Nephron progenitor cell (in vitro differentiated cells): Measurements from ENCODE around the gene GPR149.

ENCODE experiments used
- DNase-seq: peaks from one replicate; pipeline ENCODE4 v3.0.0; 2021
- H3K27ac Mint-ChIP-seq: 2 replicates; pipeline ENCODE4 v1.8.0; 2021; ENCODE audit warnings: mild to moderate bottlenecking, moderate library complexity, mixed read lengths
- H3K27me3 Mint-ChIP-seq: 2 replicates; pipeline ENCODE4 v1.8.0; 2021; ENCODE audit warnings: mild to moderate bottlenecking, low read depth, mixed read lengths; ENCODE audit not compliant: poor library complexity
- H3K36me3 Mint-ChIP-seq: 2 replicates; pipeline ENCODE4 v1.8.0; 2021; ENCODE audit warnings: low read depth, mixed read lengths
- H3K4me1 Mint-ChIP-seq: 2 replicates; pipeline ENCODE4 v1.8.0; 2021; ENCODE audit warnings: mixed read lengths
- H3K4me3 Mint-ChIP-seq: 2 replicates; pipeline ENCODE4 v1.8.0; 2021; ENCODE audit warnings: mild to moderate bottlenecking, moderate library complexity, mixed read lengths
- H3K9me3 Mint-ChIP-seq: 2 replicates; pipeline ENCODE4 v1.8.0; 2021; ENCODE audit warnings: mild to moderate bottlenecking, moderate library complexity, mixed read lengths
- CTCF ChIP-seq: fragments of 200-600 bp; sonication (generic); IDR thresholded peaks from 2 replicates; pipeline ENCODE4 v1.5.0; 2021; ENCODE audit warnings: antibody characterized with exemption

The GPR149 gene

GRCh38 chr3:154294016-154294415 lies 136.0 kb downstream of the GPR149 start:
- Mint-ChIP-seq H3K27me3 (peaks cover 2% of the 10 kb centered on the region), H3K9me3 (no peaks in the 10 kb centered on the region), H3K27ac (no peak overlapping the region), H3K36me3 (peaks cover 69% of the 10 kb centered on the region), H3K4me1 (no peaks in the 10 kb centered on the region), H3K4me3 (no peak overlapping the region)
- no peak for TF ChIP-seq CTCF
- no peak for DNase-seq

GRCh38 chr3:154290187-154290586 lies 139.8 kb downstream of the GPR149 start:
- no peak for TF ChIP-seq CTCF
- Mint-ChIP-seq H3K4me3 (no peak overlapping the region), H3K36me3 (peaks cover 73% of the 10 kb centered on the region), H3K9me3 (no peaks in the 10 kb centered on the region), H3K27me3 (no peaks in the 10 kb centered on the region), H3K27ac (no peak overlapping the region), H3K4me1 (peaks cover 21% of the 10 kb centered on the region)
- no peak for DNase-seq
